Heart left ventricle (tissue), 16 donors: Measurements from ENCODE around the gene TRAT1. TPM values are rescaled to one million over a fixed set of nuclear protein-coding genes. Genes with fewer than 3 reads are reported as not detected.

Experiments
- ATAC-seq, 4 donors: fragments of 200-7000 bp; cut with Tn5 transposase; one replicate each; pipeline ENCODE4 v1.9.1; 2020 to 2022; ENCODE audit warnings: moderate library complexity in 4 of 4, mild to moderate bottlenecking in 3 of 4, moderate number of reproducible peaks in 1 of 4
- DNase-seq, 5 donors: peaks; one replicate each; pipeline ENCODE4 v3.0.0-alpha.2; 2020
- H3K27ac ChIP-seq, 12 donors: fragments of 200-600 bp; sonication (generic) in 4 of 12; one replicate each; pipeline versions ENCODE4 v1.5.0 to v1.8.0; 2016 to 2022; ENCODE audit warnings: mild to moderate bottlenecking in 2 of 12
- H3K27me3 ChIP-seq, 9 donors: fragments of 200-600 bp; sonication (generic) in 2 of 9; one replicate each; pipeline versions ENCODE4 v1.5.1 to v1.8.0; 2016 to 2022; ENCODE audit warnings: mild to moderate bottlenecking in 3 of 9
- H3K36me3 ChIP-seq, 9 donors: fragments of 200-600 bp; sonication (generic) in 2 of 9; one replicate each; pipeline versions ENCODE4 v1.5.0 to v1.8.0; 2018 to 2022; ENCODE audit warnings: mild to moderate bottlenecking in 2 of 9
- H3K4me1 ChIP-seq, 12 donors: fragments of 200-600 bp; sonication (generic) in 4 of 12; one replicate each; pipeline versions ENCODE4 v1.5.0 to v1.8.0; 2016 to 2022; ENCODE audit warnings: mild to moderate bottlenecking in 3 of 12
- H3K4me3 ChIP-seq, 12 donors: fragments of 200-600 bp; sonication (generic) in 4 of 12; one replicate each; pipeline versions ENCODE4 v1.5.0 to v1.8.0; 2017 to 2022; ENCODE audit warnings: mild to moderate bottlenecking in 9 of 12, moderate library complexity in 4 of 12
- H3K9me3 ChIP-seq, 12 donors: fragments of 200-600 bp; sonication (generic) in 4 of 12; one replicate each; pipeline versions ENCODE4 v1.5.0 to v1.8.0; 2016 to 2022; ENCODE audit warnings: mild to moderate bottlenecking in 1 of 12
- CTCF ChIP-seq, 12 donors: fragments of 200-600 bp; sonication (generic) in 4 of 12; IDR thresholded peaks; one replicate each; pipeline versions ENCODE4 v1.5.0 to v1.8.0; 2018 to 2022; ENCODE audit warnings: antibody characterized with exemption in 12 of 12, mild to moderate bottlenecking in 5 of 12
- POLR2A ChIP-seq, 2 donors: fragments of 450-650 bp; IDR thresholded peaks; one replicate each; pipeline ENCODE4 v1.6.1; 2017; ENCODE audit warnings: antibody characterized with exemption in 2 of 2, mild to moderate bottlenecking in 2 of 2, moderate library complexity in 2 of 2
- WGBS, 4 donors: extraction: QIAGEN DNeasy Blood & Tissue Kit in 2 of 4; methylation state at CpG; one replicate each; pipeline versions ENCODE4 v1.1.5 to v1.1.7; 2013 to 2018; 5-methylcytosine and 5-hydroxymethylcytosine counted together
- intact Hi-C, 10 donors: fragments of 100-400 bp; cut with DNase I; formaldehyde crosslinking; loops; one replicate each; pipeline versions ENCODE4 v1.11.1 to v1.14.2; 2022
- polyA plus RNA-seq, 2 donors: library from polyadenylated mRNA; stranded (reverse); fragments of 200-250 nt; gene quantifications; one replicate each; pipeline ENCODE4 v1.2.3, GENCODE V29; 2013
- total RNA-seq, 9 donors: library from RNA; depleted of rRNA in 2 of 9; stranded (reverse); fragments of >200 nt in 2 of 9; fragmentation: NEBNext Ultra II Directional in 3 of 9; extraction: Animal tissue kit (Norgen Biotek cat#: 25700) in 3 of 9; gene quantifications; one replicate each; pipeline versions ENCODE4 v1.1.0 to v1.2.4, GENCODE V29; 2016 to 2023
- donor health status: ischemic (EF 13 %, LVEDD 7.1; RV severe dilation, severe dysfunction).
- donor health status: healthy with polysubstance abuse.
- donor health status: DM: no; HTN: yes; CAD: no.
- donor health status: DM: no; HTN: no; CAD: no.
- donor health status: ischemic (EF 25% LVEDD 6.9; RV normal size, moderate dysfunction).
- donor health status: ischemic (EF 25% LVEDD 5.7; RV mildly dilated, moderate dysfunction).
- donor health status: healthy.
- donor health status: DM: yes; HTN: yes; CAD: no.
- donor health status: ischemic (EF 35%, LVEDD 5.7; RV mildly dilated, moderate dysfunction).
- donor health status: nonischemic (EF 11% LVEDD 7.7; RV severe dilation, severe dysfunction).
- donor health status: DM: yes; HTN: yes; CAD: no.
- donor health status: PGD.
- donor health status: ischemic (EF 29% LVEDD 5.4; RV normal size, mild dysfunction).
- donor health status: nonischemic (EF 23%, LVEDD 6.1; RV moderate dilation, normal function).

TRAT1 gene
- total and polyA plus RNA-seq, 11 donors, result 0.08 to 1.3 (median 0.16) TPM; not detected in 6

- H3K36me3 ChIP-seq, result no peaks in the 10 kb centered on the region
- 83 to 97% (median 89%) methylated on average over 1 of the region's 1 CpG for WGBS, 4 donors
- peaks cover 0 to 4% (median 0%) of the 10 kb centered on the region in 12 donors for H3K4me1 ChIP-seq
- intact Hi-C loops, result no loop called here
- H3K27ac ChIP-seq, result peak overlapping the region in 1 of 12 donors; percentile 4
- no peak for ATAC-seq
- TF ChIP-seq CTCF (IDR thresholded peaks at IDR 0.05) (no peak), POLR2A (IDR thresholded peaks at IDR 0.05) (no peak)
- H3K4me3 ChIP-seq, result no peak overlapping the region
- no peaks in the 10 kb centered on the region for H3K9me3 ChIP-seq
- no peaks in the 10 kb centered on the region for H3K27me3 ChIP-seq
- DNase-seq, result no peak
These were observed 12.0 kb downstream of the TRAT1 start for GRCh38 chr3:108834551-108834950.

GRCh38 chr3:108835101-108835500, 12.5 kb downstream of the TRAT1 start:
- TF ChIP-seq CTCF (IDR thresholded peaks at IDR 0.05) (no peak), POLR2A (IDR thresholded peaks at IDR 0.05) (no peak)
- intact Hi-C loops, result no loop called here
- DNase-seq (no peak), ATAC-seq (no peak)
- Histone ChIP-seq H3K4me1 (peaks cover 0 to 4% (median 0%) of the 10 kb centered on the region in 12 donors), H3K27ac (peak overlapping the region in 1 of 12 donors; percentile 33), H3K4me3 (no peak overlapping the region), H3K36me3 (no peaks in the 10 kb centered on the region), H3K9me3 (no peaks in the 10 kb centered on the region), H3K27me3 (no peaks in the 10 kb centered on the region)
- WGBS, 4 donors, result 75 to 83% (median 81%) methylated on average over 2 of the region's 2 CpGs

GRCh38 chr3:108838436-108838835, 15.8 kb downstream of the TRAT1 start:
- Histone ChIP-seq H3K4me3 (no peak overlapping the region), H3K4me1 (peaks cover 0 to 4% (median 0%) of the 10 kb centered on the region in 12 donors), H3K27me3 (no peaks in the 10 kb centered on the region), H3K27ac (no peak overlapping the region), H3K36me3 (no peaks in the 10 kb centered on the region), H3K9me3 (no peaks in the 10 kb centered on the region)
- ATAC-seq (no peak), DNase-seq (no peak)
- TF ChIP-seq POLR2A (IDR thresholded peaks at IDR 0.05) (no peak), CTCF (IDR thresholded peaks at IDR 0.05) (no peak)
- WGBS, 4 donors, result 59 to 66% (median 62%) methylated on average over 3 of the region's 3 CpGs
- intact Hi-C loops, result no loop called here

GRCh38 chr3:108845709-108846293, 23.2 kb downstream of the TRAT1 start:
- Histone ChIP-seq H3K27me3 (no peaks in the 10 kb centered on the region), H3K4me3 (no peak overlapping the region), H3K36me3 (no peaks in the 10 kb centered on the region), H3K27ac (no peak overlapping the region), H3K4me1 (no peaks in the 10 kb centered on the region), H3K9me3 (peaks cover 0 to 4% (median 0%) of the 10 kb centered on the region in 12 donors)
- DNase-seq (no peak), ATAC-seq (no peak)
- 65 to 73% (median 67%) methylated on average over 5 of the region's 5 CpGs for WGBS, 4 donors
- intact Hi-C loops, result no loop called here
- TF ChIP-seq POLR2A (IDR thresholded peaks at IDR 0.05) (no peak), CTCF (IDR thresholded peaks at IDR 0.05) (no peak)
